ENCODE measurements around the gene UPF1.

Gene UPF1

DNA sequence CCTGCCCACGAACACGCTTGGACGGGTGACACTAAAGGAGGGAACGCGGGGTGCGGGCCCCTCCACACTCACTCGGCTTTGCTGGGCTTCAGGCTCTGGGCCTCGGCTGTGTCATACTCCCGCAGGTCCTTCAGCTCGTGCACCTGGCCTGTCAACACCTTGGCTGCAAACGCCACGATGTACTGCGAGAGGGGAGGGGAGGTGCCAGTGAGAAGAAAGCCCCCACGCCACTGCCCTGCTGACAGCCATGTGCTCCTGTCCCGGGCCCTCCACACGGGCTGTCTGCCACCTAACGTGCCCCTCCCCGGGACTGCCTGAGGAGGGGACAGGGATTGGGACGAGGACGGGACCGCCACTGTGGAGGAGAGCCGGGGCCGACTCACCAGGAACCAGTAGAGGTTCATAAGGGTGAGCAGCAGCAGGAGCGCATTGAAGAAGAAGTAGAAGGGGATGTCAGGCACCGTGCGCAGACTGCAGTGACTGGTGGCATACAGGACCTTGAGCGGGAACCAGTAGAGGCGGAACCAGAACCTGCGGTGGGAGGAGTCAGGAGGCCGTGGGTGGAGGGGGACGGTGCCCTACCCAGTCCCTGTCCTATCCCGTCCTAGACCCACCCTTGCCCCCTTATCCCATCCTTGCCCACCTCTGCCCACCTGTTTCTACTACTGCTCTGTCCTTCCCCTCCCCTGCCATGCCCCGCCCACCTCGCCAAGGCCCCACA lies 47.3 kb downstream of the UPF1 start:
- DNase-seq, result no peak

DNA sequence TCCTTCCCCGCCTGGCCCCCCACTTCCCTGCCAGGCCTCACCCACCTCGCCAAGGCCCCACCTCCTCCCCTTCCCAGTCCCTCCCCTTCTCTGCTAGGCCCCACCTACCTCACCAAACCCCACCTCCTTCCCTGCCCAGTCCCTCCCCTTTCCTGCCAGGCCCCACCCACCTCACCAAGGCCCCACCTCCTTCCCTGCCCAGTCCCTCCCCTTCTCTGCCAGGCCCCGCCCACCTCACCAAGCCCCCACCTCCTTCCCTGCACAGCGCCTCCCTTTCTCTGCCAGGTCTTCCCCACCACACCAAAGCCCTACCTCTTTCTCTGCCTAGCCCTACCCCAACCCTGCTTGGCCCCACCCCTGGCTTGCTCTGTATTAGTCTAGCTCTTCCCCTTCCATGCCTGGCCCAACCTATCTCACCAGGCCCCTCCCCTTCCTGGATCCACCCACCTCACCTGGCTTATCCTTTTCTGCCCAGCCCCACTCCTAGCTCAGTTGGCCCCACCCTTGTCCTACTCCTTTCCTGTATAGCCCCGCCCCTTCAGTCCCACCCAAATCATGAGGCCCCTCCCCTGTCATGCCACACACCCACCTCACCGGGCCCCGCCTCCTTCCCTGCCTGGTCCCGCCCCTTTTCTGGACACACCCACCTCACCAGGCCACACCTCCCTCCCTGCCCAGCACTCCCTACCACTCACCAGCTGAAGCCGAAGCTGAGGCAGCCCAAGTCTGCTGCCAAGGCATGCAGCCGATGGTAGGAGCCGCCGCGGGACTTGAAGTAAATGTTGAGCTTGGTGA lies 48.0 kb downstream of the UPF1 start:
- DNase-seq, result no peak

DNA sequence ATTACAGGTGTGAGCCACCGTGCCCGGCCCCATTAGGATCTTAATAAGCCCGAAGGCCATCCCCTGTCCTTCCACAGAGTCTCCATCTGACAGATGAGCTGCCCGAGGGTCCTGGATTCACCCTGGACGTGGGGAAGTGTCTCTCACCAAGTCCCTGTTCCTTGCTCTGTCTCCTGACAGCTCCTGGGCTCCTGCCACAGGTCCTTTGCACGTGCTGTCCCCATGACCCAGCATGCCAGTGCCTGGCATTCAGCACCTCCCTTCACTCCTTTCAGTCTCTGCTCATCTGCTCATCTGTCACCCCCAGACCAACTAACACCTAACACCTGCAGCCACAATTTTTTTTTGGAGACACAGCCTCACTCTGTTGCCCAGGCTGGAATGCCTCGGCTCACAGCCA lies 49.7 kb downstream of the UPF1 start:
- DNase-seq, result no peak

DNA sequence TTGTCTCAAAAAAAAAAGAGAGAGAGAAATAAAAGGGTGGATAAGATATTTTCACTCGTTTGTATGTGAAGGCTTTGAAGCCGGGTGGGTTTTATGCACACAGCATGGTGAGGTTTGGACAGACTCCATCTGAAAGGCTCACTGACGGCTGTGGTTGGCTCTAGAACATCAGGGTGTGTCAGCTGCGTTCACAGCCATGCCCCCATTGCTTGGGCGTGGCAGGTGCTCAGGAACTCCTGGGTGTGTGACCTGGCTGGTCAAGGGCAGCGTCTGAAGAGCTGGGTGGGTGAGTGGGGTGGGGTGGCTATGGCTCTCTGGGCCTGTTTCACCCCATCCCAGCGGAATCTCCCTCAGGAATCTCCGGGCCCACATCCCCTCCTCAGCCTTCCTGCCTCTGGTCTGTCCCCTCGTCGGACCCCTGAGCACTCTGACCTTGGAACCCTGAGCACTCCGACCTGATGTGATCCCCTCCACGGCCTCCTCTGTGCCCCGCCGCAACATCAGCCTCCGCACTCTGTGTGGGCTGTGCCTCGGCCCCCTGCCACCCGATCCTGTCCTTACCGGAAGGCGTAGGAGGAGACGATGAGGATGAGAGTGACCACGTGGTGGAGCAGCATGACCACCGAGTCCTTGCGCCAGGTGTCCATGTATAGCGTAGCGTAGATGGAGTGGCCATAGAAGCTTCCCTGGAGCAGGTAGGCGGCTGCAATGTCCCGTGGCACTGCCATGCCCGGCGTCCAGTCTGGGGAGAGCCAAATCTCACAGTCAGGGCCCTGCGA lies 52.0 kb downstream of the UPF1 start:
- DNase-seq, result no peak

DNA sequence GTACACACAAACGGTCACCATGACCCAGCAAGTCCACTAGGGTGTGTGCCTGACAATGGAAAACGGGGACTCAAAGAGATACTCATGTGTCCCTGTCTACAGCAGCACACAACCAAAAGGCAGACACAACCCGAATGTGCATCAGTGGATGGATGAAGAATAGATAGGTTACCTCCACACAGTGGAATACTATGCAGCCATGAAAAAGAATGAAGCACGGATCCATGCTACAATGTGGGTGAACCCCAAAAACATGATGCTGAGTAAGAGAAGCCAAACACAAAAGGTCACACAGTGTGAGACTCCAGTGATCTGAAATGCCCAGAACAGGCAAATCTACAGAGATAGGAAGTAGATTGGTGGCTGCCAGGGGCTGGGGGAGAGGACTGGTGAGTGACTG lies 55.2 kb downstream of the UPF1 start:
- no peak for DNase-seq

DNA sequence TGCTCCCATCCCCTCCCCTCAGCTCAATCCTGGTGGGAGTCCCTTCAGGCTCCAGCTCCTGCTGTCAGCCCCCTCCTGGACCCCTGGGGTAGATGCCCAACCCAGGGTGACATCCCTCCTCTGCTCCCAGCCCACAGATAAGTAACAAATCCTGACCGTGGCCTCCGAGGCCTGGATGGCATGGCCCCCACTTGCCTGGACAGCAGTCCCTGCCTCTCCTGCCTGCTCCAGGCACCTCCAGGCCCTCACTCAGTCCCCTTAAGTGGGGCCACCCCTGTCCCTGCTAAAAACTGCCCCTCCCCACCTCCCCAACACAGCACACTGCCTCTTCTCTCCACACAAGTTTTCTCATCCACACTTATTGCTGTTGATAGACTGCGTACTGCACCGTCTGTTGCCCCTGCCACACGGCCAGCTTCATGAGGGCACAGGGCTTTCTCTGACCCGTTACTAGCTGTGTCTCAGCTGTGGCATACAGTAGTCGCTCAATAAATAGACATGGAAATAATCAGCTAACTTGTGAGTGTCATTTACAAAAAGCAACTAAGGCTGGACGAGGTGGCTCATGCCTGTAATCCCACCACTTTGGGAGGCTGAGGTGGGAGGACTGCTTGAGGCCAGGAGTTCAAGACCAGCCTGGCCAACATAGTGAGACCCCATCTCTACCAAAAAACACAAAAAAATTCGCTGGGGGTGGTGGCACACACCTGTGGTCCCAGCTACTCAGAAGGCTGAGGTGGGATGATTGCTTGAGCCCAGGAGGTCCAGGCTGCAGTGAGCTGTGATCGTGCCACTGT lies 58.4 kb downstream of the UPF1 start:
- no peak for DNase-seq

DNA sequence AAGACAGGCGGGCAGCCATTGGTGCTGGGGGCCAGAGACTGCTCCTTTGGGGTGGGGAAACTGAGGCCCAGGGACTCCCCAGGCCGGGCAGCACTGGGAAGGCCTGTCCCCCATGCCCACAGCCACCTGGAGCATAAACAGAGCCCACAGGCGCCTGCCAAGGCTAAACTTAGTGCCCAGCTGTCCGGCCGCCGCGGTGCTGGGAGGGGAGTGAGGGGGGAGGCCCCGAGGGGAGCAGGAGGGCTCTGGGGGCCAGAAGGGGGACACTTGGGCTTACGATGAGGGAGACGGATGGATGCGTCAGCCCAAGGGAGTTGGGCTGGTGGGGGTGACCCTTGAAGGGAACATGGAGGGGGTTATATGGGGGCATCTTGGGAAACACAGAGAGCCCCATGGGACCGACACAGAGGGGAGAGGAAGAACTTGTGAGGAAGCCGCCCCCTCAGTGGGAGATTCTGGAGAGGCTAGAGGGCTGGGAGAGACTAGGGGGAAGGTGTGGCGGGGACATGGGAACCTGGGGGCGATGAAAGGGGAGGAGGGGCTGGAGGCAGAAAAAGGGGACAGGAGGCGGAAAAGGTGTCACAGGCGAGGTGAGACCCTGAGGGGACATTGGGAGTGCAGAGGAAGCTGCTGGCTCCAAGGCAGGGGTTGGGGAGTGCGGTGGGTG lies 62.0 kb downstream of the UPF1 start:
- DNase-seq, result no peak

DNA sequence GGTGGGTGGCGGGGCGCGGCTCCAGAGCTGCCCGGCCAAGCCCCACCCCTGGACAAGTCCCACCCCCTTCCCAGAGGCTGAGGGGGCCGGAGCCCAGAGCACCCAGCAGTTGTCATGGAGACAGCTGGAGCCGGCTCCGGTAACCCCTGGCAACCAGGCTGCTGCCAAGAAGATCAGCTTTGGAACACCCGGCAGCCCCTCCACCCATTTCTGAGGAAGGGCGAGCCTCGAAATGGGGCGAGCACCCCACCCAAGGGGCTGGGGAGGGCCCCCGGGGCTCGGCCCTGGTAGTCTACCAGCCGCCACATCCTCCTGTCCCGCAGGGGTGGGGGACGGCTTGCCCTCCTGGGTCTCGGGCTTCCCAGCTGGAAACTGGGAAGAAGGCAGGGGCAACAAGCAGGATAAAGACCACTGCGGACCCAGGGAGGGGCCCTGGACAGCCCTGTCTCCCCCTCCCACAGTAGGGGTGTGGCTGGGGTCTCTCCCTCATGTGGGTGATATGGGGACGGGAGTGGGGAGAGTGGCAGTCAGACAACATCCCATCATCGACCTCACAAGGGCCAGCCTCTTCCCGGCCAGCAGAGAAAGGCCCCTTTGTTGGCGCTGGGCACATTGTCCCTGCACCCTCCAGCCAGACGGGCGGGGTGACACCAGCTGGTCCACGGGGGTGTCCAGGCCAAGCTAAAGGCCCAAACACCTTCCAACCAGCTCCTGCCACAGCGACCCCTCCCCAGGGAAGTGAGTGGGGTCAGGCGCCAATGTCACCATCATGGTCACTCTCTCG lies 62.7 kb downstream of the UPF1 start:
- no peak for DNase-seq

DNA sequence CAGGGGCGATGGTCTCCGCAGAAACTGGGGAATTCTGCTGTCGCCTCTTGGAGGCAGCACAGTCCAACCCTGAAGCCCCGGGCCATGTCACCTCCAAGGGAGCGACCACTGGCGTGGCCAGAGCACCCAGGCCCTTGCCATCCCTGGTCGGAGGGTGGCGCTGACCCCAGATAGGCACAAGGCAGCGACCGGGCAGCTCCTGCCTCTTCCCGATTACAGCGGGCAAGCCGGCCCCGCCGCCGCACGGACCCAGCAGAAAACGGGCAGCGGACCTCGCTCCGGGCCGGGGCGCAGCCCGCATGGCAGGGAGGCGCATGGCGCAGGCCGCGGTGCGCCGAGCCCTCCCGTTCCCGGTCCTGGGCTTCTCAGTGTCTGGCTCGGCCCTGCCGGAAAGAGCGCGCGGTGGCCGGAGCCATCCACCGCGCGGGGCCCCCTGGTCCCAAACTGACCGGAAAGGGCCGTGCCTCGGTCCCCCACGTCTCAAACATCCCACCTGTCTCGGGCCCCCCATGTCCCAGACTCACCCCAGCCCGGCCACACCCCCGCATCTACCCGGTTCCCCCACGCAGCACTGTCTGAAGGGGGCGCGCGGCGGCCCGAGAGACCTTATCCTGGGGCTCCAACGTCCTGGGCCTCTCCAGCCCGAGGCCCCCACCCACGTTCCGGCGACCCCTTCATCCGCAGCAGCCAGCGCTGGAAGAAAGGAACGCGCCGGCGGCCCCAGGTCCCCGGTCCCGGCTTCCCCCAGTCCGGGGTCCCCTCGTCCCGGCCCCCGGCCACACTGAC lies 63.5 kb downstream of the UPF1 start:
- DNase-seq, result peak; percentile 41 to 72

DNA sequence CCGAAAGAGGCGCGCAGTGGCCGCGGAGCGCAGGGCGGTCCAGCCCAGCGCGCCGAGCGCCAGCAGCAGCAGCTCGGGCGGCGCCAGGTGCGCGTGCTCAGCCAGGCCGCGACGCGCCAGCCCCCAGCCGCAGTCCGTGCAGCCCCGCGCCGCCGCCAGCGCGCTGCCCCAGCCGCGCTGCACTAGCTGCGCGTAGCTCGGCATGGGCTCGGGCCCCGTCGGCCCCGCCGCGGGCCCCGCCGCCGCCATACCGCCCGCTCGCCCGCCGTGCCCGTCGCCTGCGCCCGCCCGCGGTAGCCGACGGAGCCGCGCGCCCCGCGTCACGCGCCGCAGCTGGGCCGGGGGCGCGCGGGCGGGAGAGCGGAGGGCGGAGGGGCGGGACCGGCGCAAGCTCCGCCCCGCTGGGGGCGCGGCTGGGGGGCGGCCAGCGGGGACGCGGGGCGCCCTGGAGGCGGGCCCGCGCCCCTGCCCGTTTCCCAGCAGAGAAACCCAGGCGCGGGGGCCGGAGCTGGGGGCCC lies 64.1 kb downstream of the UPF1 start, which contains the start of gene CERS1:
TSS of gene CERS1 (minus strand) at position 335 of the 518 bp plus-strand sequence. CDS start at position 249, 86 bp downstream.
- no peak for DNase-seq

DNA sequence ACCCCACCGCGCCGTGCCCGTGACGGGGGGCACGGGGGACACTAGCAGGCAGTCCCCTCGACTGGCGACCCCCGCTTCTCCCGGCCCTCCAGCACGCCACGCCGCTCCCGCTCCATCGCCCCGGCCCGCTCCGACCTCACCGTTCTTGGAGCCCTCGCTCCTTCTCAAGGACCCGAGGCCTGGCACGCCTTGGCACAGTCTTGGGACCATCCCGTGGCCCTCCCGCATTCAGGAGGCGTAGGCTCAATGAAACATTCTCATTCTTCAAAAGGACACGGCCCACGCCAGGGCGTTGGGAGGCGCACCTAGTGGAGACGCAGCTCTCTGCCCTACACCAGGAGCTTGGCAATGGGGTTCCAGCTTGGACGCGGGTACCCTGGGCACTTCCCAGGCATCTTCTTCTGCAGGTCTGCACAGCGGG lies 64.7 kb downstream of the UPF1 start:
- DNase-seq, result no peak

DNA sequence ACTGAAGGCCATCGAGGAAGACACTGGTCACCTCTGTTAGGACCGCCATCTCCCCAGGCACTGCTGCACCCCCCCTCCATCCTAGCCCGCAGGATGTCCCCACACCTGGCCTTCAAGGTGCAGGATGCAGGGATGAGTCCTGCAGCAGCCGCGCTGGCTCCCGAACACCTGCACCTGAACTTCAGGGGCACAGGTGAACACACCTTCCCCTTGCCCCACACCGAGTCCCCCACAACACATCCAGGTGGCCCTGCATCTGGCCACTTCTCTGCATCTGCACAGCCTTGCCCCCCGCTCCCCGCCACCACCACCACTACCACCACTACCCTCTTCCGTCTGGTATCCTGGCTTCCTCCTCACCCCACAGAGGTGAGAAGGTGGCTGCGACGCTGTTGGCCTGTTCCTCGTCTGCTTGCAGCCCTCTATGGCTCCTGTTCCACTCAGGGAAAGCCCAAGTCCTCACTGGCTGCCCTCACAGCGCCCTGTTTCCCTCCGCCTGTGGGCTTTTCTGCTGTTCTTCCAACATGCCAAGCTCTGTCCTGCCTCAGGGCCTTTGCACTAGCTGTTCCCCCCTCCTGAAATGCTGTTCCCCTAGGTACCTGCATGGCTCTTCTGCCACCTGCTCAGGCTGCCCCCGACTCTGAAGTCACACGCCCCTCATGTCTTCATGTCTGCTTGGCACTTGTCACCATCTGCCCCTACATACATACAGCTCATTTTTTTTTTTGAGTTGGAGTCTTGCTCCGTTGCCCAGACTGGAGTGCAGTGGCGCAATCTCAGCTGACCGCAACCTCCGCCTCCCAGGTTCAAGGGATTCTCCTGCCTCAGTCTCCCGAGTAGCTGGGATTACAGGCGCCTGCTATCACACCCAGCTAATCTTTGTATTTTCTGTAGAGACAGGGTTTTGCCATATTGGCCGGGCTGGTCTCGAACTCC lies 65.6 kb downstream of the UPF1 start:
- DNase-seq, result no peak

DNA sequence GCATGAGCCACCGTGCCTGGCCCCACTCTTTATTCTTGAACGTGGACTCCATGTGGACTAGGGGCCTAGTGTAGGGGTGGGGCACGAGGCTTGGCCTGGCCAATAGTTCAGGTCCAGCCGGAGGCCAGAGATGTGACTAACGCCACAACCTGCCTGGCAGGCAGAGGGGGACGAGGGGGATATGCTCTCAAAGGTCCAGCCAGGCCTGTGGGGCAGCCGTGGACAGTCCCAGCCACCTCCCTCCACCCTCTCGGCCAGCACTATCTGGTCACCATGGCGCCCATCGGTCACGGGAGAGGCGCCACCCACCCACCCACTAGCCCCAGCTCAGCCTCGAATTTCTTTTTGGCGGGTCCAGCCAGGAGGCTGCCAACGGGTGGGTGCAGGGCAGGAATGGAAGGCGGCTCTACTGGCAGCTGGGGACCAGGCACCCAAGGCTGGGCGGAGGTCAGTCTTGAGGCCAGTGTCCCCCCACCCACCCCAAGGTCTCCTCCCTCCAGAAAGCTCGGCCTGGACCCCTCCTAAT lies 66.4 kb downstream of the UPF1 start:
- DNase-seq, result no peak

DNA sequence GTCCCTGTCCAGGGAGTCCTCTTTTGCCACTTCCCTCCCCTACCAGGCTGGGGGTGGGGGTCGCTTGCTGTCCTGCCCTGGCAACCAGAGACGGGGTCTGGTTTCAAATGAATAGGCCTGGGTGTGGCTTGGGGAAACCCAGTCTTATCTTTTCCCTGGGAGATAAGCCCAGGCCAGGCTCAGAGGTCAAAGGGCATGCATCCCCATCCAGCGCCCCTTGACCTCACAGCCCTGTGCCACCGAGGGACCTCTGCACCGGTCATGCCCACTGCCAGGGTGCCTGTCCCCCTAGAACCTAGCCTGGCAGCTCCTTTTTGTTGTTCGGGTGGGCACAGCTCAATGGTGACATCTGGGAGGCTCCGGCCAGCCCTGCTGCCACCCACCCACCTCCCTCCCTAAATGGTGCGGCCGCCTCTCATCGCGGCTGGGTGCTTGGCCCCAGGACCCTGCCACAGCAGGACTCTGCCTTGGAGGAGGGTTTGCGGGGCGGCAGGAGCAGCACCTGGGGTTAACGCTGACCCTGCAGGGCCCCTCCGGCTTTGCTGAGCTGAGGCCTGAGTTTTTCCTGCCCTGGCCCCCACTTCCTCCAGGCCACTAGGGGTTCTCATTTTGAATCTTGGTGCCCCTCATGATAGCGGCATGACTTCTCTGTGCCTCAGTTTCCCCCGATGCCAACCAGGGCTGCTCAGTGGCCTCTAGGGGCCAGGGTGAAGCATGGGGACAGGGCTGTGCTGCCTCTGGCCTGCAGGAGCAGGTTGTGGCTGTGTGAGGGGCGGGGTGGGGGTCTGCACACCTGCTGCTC lies 67.0 kb downstream of the UPF1 start:
- DNase-seq, result no peak

DNA sequence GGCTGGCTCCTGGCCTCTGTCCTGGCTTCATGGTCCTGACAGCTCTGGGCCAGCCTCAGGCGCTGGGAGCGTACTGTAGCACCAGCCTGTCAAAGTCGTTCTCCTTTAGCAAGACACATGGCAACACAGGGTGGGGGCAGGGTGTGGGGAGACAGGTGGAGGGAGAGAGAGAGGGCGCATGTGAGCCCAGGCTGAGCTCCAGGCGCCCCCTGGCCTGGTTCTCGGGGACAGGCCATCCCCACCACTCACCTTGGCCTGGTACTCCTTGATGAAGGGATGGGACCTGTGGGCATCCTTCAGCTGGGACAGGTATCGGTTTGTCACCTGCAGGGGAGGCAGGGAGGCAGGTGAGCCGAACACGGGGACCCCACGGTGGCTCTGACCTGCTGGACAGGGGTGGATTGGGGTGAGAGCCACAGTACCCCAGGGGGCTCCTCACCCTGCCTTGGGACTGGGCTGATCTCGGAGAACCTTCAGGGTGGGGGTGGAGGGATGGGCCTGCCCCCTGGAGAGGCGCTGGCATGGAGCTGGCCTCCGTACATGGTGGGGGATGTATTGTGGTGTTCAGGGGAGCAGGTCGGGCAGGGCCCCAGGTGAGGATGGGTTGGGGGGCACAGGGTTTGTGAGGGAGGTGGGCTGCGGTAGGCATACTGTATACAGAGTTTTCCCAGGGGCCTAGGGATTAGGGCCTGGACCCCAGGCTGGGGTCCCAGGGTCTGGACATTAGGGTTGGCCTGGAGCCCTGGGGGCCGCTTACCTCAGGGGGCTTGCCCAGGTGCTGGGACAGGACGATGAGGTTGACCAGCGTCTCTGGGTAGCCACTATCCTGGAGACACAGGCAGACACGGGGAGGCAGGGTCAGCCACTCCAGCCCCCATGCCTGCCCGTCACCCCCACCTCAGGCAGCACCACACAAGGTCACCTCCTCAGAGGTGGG lies 68.1 kb downstream of the UPF1 start:
- no peak for DNase-seq

DNA sequence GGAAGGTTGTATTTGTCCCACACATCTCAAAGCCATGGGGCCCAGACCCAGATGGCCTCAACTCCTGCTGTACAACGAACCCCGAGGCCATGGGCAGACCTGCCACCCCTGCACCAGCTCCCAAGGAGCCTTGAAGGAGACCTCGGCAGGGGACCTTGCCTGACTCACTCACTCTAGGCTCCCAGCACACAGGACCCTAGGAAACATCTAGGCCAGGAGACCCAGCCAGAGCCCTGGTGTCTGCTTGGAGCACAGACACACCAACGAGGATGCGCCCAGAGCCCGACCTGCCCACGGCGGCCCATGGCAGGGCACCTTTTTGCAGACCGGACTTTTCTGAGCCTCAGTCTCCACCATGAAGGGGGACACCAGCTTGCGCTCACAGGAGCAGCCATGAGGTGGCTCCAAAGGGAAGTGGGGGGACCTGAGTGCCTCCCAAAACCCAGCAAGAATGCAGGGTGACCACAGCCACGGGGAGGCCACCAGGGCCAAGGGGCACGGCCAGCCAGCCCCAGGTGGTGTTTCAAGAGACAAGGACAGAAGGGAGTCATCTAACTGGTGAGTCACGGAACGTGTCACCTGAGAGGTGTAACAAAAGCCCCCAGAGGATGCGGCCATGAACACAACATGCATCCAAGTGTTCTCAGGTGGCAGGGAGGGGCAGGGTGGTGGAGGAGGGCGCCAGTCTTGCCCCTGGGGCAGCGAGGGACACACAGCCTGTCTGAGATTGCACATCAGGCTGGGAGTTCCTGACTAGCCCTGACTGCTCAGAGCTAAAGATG lies 69.1 kb downstream of the UPF1 start:
- DNase-seq, result no peak
